H1 (cell line): Measurements from ENCODE around the gene AHRR. TPM values are rescaled to one million over a fixed set of nuclear protein-coding genes. Genes with fewer than 3 reads are reported as not detected.

ENCODE experiments used
- CBX5 ChIP-seq: fragments of 300-800, 300-1000 bp; sonication (generic); IDR thresholded peaks from 2 replicates; pipeline ENCODE4 v1.7.1; 2016; ENCODE audit warnings: antibody characterized with exemption, low read length, low read depth
- HDAC2 ChIP-seq, 2 experiments: fragments of 300-600 bp in 1 of 2; sonication (generic) in 1 of 2; IDR thresholded peaks; 2 replicates each; pipeline ENCODE4 v1.6.1; 2011 to 2012; ENCODE audit warnings: low read depth in 2 of 2, low read length in 2 of 2, mild to moderate bottlenecking in 2 of 2, moderate library complexity in 2 of 2, borderline replicate concordance in 1 of 2, inconsistent platforms in 1 of 2
- NANOG ChIP-seq: IDR thresholded peaks from 2 replicates; pipeline ENCODE4 v1.6.1; 2011; ENCODE audit warnings: low read length, low read depth, mild to moderate bottlenecking, inconsistent platforms; ENCODE audit not compliant: insufficient read depth, poor library complexity, severe bottlenecking
- SP2 ChIP-seq: IDR thresholded peaks from 2 replicates; pipeline ENCODE4 v1.6.1; 2012; ENCODE audit warnings: mild to moderate bottlenecking, low read length, inconsistent platforms
- polyA plus RNA-seq, 7 experiments: library from polyadenylated mRNA; depleted of rRNA in 3 of 7; stranded (reverse) in 5 of 7; unstranded in 2 of 7; fragments of >200 nt in 5 of 7; fragments of 200-250 nt in 2 of 7; gene quantifications; 1 replicate in 5 of 7; 2 replicates in 1 of 7; 4 replicates in 1 of 7; pipeline versions ENCODE4 v1.2.1 to v1.2.3, GENCODE V29; 2011 to 2013; ENCODE audit warnings: missing spikeins in 2 of 7, mixed read lengths in 2 of 7
- total RNA-seq: library from RNA; stranded (reverse); fragmentation: NEBNext Ultra II Directional; extraction: Animal tissue kit (Norgen Biotek cat#: 25700); gene quantifications from 2 replicates; pipeline ENCODE4 v1.2.1, GENCODE V29; 2021
- TF ChIP-seq, protein P1 (sequence below), 3 experiments: IDR thresholded peaks; 1 replicate in 2 of 3; 2 replicates in 1 of 3; pipeline versions ENCODE4 v1.5.1 to v1.6.1; 2011; ENCODE audit warnings: low read length in 3 of 3, mild to moderate bottlenecking in 3 of 3, inconsistent platforms in 2 of 3, low read depth in 1 of 3, moderate library complexity in 1 of 3; ENCODE audit not compliant: insufficient read depth in 1 of 3; ENCODE audit errors: control extremely low read depth in 1 of 3

The AHRR gene
- total and polyA plus RNA-seq, 2 of the 8 experiments (the other 6 are each of a cell fraction or from before 2014, with no cell fraction given), result 0.41 to 0.80 TPM

DNA sequence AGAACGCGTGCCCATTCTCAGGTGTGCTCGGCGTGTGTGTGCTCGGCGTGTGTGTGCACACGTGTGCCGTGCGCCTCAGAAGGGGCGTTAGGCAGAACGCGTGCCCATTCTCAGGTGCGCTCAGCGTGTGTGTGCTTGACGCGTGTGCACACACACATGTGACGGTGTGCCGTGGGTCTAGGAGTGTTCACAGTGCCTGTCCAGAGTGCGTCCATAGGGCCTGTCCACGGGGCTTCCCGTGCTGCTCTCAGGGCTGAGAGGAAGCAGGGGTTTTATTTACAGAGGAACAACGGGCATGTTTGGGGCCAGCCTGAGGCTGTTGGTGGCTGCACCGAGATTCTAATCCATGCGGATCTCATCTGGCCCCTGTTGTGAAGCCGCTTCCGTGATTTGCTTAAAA, 14.2 kb upstream of the AHRR start (continued):
- TF ChIP-seq HDAC2 (IDR thresholded peaks at IDR 0.05; ENCODE audit: borderline replicate concordance in 1 of 2, low read depth in 2 of 2, low read length in 2 of 2) (no peak), SP2 (no peak), NANOG (no peak), CBX5 (no peak)
- TF ChIP-seq, protein P1, sequence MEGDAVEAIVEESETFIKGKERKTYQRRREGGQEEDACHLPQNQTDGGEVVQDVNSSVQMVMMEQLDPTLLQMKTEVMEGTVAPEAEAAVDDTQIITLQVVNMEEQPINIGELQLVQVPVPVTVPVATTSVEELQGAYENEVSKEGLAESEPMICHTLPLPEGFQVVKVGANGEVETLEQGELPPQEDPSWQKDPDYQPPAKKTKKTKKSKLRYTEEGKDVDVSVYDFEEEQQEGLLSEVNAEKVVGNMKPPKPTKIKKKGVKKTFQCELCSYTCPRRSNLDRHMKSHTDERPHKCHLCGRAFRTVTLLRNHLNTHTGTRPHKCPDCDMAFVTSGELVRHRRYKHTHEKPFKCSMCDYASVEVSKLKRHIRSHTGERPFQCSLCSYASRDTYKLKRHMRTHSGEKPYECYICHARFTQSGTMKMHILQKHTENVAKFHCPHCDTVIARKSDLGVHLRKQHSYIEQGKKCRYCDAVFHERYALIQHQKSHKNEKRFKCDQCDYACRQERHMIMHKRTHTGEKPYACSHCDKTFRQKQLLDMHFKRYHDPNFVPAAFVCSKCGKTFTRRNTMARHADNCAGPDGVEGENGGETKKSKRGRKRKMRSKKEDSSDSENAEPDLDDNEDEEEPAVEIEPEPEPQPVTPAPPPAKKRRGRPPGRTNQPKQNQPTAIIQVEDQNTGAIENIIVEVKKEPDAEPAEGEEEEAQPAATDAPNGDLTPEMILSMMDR (IDR thresholded peaks at IDR 0.05; ENCODE audit: control extremely low read depth in 1 of 3, insufficient read depth in 1 of 3, low read depth in 1 of 3, low read length in 3 of 3), result no peak
